Ovary (tissue), 3 donors: Measurements from ENCODE around the gene FBXL5.

ENCODE experiments used
- EP300 ChIP-seq: sonication (generic); formaldehyde crosslinking; IDR thresholded peaks from one replicate; pipeline ENCODE4 v1.6.1; 2017; ENCODE audit warnings: antibody characterized with exemption
- TF ChIP-seq, protein P1 (sequence below), 3 donors: fragments of 450-650 bp in 2 of 3; fragments of 200-600 bp in 1 of 3; IDR thresholded peaks; one replicate each; pipeline versions ENCODE4 v1.5.1 to v1.8.0; 2016 to 2022; ENCODE audit warnings: antibody characterized with exemption in 3 of 3, mild to moderate bottlenecking in 1 of 3
- donor health status: DM: no; HTN: no; CAD: no.

DNA sequence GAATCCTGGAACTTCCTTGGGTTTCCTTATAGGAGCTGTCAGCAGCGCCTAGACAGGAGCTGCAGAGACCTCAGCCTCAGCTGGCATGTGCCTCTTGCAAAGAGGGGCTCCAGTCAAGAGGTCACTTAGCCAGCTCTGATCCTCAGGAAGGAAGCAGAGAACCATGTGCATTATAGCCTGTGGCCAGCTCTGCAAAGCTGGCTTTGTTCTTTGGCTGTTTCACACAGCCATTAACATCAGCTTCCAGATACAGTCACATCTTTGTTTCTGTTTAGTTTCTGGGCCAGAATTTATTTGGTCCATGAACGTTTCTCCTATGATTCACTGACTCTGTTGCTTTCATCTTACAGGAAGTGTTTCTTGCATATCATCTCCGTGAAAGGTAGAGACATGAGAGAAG is 93.0 kb downstream of the FBXL5 start:
- TF ChIP-seq, protein P1, sequence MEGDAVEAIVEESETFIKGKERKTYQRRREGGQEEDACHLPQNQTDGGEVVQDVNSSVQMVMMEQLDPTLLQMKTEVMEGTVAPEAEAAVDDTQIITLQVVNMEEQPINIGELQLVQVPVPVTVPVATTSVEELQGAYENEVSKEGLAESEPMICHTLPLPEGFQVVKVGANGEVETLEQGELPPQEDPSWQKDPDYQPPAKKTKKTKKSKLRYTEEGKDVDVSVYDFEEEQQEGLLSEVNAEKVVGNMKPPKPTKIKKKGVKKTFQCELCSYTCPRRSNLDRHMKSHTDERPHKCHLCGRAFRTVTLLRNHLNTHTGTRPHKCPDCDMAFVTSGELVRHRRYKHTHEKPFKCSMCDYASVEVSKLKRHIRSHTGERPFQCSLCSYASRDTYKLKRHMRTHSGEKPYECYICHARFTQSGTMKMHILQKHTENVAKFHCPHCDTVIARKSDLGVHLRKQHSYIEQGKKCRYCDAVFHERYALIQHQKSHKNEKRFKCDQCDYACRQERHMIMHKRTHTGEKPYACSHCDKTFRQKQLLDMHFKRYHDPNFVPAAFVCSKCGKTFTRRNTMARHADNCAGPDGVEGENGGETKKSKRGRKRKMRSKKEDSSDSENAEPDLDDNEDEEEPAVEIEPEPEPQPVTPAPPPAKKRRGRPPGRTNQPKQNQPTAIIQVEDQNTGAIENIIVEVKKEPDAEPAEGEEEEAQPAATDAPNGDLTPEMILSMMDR (IDR thresholded peaks at IDR 0.05), result no peak
- no peak for TF ChIP-seq EP300
